ENCODE measurements around the gene GAPVD1.
"Not testable (repeated sequence)": the region's sequence is repeated elsewhere in the genome, so short reads cannot be mapped to it uniquely, and the experiment has no call there.

Gene GAPVD1

GRCh38 chr9:125377584-125378250 lies 116.1 kb downstream of the GAPVD1 start:
- DNase-seq = no peak

- no peak for DNase-seq
Measured at GRCh38 chr9:125378778-125379177, 117.2 kb downstream of the GAPVD1 start.

- DNase-seq = no peak
Measured at GRCh38 chr9:125379208-125379607, 117.6 kb downstream of the GAPVD1 start.

GRCh38 chr9:125380406-125380805 lies 118.8 kb downstream of the GAPVD1 start:
- no peak for DNase-seq

- no peak for DNase-seq
Measured at GRCh38 chr9:125387861-125388524, 126.4 kb downstream of the GAPVD1 start.

- no peak for DNase-seq
Measured at GRCh38 chr9:125388978-125389377, 127.4 kb downstream of the GAPVD1 start.

- DNase-seq = no peak
Measured at GRCh38 chr9:125391704-125392103, 130.1 kb downstream of the GAPVD1 start.

- no peak for DNase-seq
Measured at GRCh38 chr9:125393426-125393825, 131.8 kb downstream of the GAPVD1 start.

- DNase-seq = no peak
Measured at GRCh38 chr9:125396799-125397198, 135.2 kb downstream of the GAPVD1 start.

- DNase-seq = peak in 1 of 2 experiments; percentile 71
Measured at GRCh38 chr9:125397736-125398135, 136.1 kb downstream of the GAPVD1 start.

GRCh38 chr9:125398243-125398642 lies 136.6 kb downstream of the GAPVD1 start:
- no peak for DNase-seq

GRCh38 chr9:125399165-125399564 lies 137.5 kb downstream of the GAPVD1 start:
- DNase-seq = no peak

- no peak for DNase-seq
Measured at GRCh38 chr9:125399666-125400065, 138.0 kb downstream of the GAPVD1 start.

- DNase-seq = not testable (repeated sequence)
Measured at GRCh38 chr9:125400232-125400631, 138.6 kb downstream of the GAPVD1 start.

GRCh38 chr9:125400725-125401716 lies 139.4 kb downstream of the GAPVD1 start:
- no peak for DNase-seq

GRCh38 chr9:125404733-125405132 lies 143.1 kb downstream of the GAPVD1 start:
- no peak for DNase-seq

- no peak for DNase-seq
Measured at GRCh38 chr9:125405938-125406809, 144.5 kb downstream of the GAPVD1 start.

GRCh38 chr9:125406810-125407087 lies 145.1 kb downstream of the GAPVD1 start:
- no peak for DNase-seq

- no peak for DNase-seq
Measured at GRCh38 chr9:125407432-125407973, 145.9 kb downstream of the GAPVD1 start.

- peak; percentile 72 to 82 for DNase-seq
Measured at GRCh38 chr9:125407974-125408900, 146.6 kb downstream of the GAPVD1 start.

GRCh38 chr9:125409217-125409636 lies 147.6 kb downstream of the GAPVD1 start:
- DNase-seq = no peak

All from NCI-H2081 (cell line).